Measurements from ENCODE around the gene DTNB.
A peak's percentile ranks its signal among the peaks of the same experiment; 100 is the strongest.
"Not testable (repeated sequence)": the region's sequence is repeated elsewhere in the genome, so short reads cannot be mapped to it uniquely, and the experiment has no call there.

Gene DTNB

DNA sequence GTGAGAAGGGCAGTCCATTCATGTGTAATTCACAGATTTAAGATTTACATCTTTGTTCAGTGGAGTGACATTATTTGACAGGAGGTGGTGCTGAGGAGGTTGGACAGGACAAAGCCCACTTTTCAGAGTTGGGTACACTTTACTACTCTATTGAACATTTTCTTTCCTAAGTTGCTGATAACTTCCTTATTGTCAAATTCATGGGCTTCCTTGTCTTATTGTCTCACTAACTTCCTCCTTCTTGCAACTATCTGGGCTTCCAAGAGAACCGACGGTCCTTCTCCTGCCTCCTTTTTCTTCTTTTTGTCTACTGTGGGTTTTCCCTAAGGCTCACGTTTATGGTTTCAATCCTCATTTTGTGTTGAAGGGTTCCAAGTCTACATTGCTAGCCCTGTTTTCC is 263.9 kb downstream of the DTNB start:
- Histone ChIP-seq H3K4me3 (replicated peaks; ENCODE audit: insufficient read depth, low read length) (no peak overlapping the region), H3K27me3 (ENCODE audit: insufficient read depth, poor library complexity, severe bottlenecking) (no peaks in the 10 kb centered on the region), H3K27ac (replicated peaks) (no peak overlapping the region)
- TF ChIP-seq CTCF (IDR thresholded peaks at IDR 0.05; ENCODE audit: insufficient read depth, low read length) (no peak), REST (IDR thresholded peaks at IDR 0.05; ENCODE audit: insufficient replicate concordance, low read depth) (no peak), SPI1 (IDR thresholded peaks at IDR 0.05; ENCODE audit: borderline replicate concordance, low read depth) (no peak), GABPA (IDR thresholded peaks at IDR 0.05; ENCODE audit: low read depth) (no peak), POLR2AphosphoS5 (IDR thresholded peaks at IDR 0.05; ENCODE audit: low read depth) (no peak)
- DNase-seq (ENCODE audit: low read depth in 1 of 2, low spot score in 1 of 2): peak in 1 of 2 experiments; percentile 22

DNA sequence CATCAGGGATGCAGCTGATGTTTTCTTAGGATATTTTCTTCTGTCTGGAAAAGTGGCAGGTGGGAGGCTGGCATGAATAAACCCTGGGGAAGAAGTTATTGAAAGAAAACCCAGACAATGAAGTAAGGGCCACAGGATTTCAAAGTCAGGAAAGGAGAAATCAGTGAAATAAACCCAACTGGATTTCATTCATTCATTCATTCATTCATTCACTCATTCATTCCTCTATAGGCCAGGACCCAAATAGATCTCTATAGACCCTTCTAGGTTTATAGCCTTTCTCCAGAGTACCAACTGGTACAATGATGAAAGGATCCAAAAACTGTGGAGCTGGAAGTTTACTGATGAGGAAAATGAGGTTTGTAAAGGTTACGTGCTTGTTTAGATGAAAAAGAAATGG is 264.3 kb downstream of the DTNB start:
- no peak for TF ChIP-seq POLR2AphosphoS5 (IDR thresholded peaks at IDR 0.05; ENCODE audit: low read depth)
- no peak for TF ChIP-seq REST (IDR thresholded peaks at IDR 0.05; ENCODE audit: insufficient replicate concordance, low read depth)
- TF ChIP-seq SPI1 (IDR thresholded peaks at IDR 0.05; ENCODE audit: borderline replicate concordance, low read depth): no peak
- TF ChIP-seq GABPA (IDR thresholded peaks at IDR 0.05; ENCODE audit: low read depth): no peak
- no peak for TF ChIP-seq CTCF (IDR thresholded peaks at IDR 0.05; ENCODE audit: insufficient read depth, low read length)
- Histone ChIP-seq H3K4me3 (replicated peaks; ENCODE audit: insufficient read depth, low read length) (no peak overlapping the region), H3K27ac (replicated peaks) (no peak overlapping the region), H3K27me3 (ENCODE audit: insufficient read depth, poor library complexity, severe bottlenecking) (no peaks in the 10 kb centered on the region)
- no peak for DNase-seq (ENCODE audit: low read depth in 1 of 2, low spot score in 1 of 2)

DNA sequence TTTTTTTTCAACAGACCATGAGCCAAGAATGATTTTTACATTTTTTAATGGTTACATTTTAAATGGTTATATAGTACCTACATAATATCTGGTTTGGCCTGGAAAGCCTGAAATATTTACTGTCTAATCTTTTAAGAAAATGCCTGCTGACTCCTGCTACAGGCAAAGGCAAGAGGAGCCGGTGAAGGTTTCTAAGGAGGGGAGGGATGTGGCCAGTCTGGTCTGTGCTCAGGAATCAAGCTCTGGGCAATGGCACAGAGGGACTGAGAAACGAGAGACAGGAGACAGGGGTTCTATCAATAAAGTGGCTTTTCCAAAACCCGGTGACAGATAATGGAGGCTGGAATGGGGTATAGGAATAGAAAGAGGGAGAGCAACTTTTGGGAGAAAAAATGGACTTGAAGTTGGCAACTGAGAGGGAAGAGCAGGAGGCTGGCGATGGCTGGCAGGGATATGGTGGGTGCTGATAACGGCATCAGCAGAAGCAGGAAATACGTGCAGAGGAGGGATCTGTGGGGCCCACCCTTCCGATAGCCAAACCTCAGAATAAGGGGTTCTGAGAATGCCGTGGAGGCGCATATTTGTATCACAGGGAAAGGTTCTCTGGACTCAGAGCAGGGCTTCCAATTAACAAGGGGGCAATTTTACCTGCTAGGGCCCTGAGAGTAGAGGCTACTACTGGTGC is 267.6 kb downstream of the DTNB start:
- no peak overlapping the region for H3K4me3 ChIP-seq (replicated peaks; ENCODE audit: insufficient read depth, low read length)
- no peak overlapping the region for H3K27ac ChIP-seq (replicated peaks)
- no peak for DNase-seq (ENCODE audit: low read depth in 1 of 2, low spot score in 1 of 2)
- TF ChIP-seq GABPA (IDR thresholded peaks at IDR 0.05; ENCODE audit: low read depth) (no peak), POLR2AphosphoS5 (IDR thresholded peaks at IDR 0.05; ENCODE audit: low read depth) (no peak), CTCF (IDR thresholded peaks at IDR 0.05; ENCODE audit: insufficient read depth, low read length) (no peak), REST (IDR thresholded peaks at IDR 0.05; ENCODE audit: insufficient replicate concordance, low read depth) (no peak), SPI1 (IDR thresholded peaks at IDR 0.05; ENCODE audit: borderline replicate concordance, low read depth) (no peak)
- H3K27me3 ChIP-seq (ENCODE audit: insufficient read depth, poor library complexity, severe bottlenecking): no peaks in the 10 kb centered on the region

GRCh38 chr2:25403120-25403760 is 270.1 kb downstream of the DTNB start:
- H3K27me3 ChIP-seq (ENCODE audit: insufficient read depth, poor library complexity, severe bottlenecking); H3K4me3 ChIP-seq (replicated peaks; ENCODE audit: insufficient read depth, low read length); DNase-seq (ENCODE audit: low read depth in 1 of 2, low spot score in 1 of 2); H3K27ac ChIP-seq (replicated peaks): not testable (repeated sequence)
